H1 (cell line): ENCODE results near the gene BTBD1. TPM values are rescaled to one million over a fixed set of nuclear protein-coding genes. Genes with fewer than 3 reads are reported as not detected.
"Not testable (repeated sequence)": the region's sequence is repeated elsewhere in the genome, so short reads cannot be mapped to it uniquely, and the experiment has no call there.

Experiments
- CTCF ChIA-PET: fragments of 300-600 bp; sonication (Branson Sonifier 250); formaldehyde crosslinking; loops from one replicate; lab custom pipeline; 2021; ENCODE audit not compliant: partially characterized antibody; lab: Charles Lee
- POLR2A ChIA-PET: fragments of 300-600 bp; sonication (Branson Sonifier 250); formaldehyde crosslinking; loops from one replicate; lab custom pipeline; 2021; ENCODE audit warnings: inconsistent platforms; ENCODE audit not compliant: partially characterized antibody; lab: Charles Lee
- DNase-seq, 2 experiments: peaks; one replicate each; pipeline versions ENCODE4 v3.0.0 to v3.0.0-alpha.2; 2010 to 2022; ENCODE audit warnings: low spot score in 2 of 2, low read depth in 1 of 2, mixed read lengths in 1 of 2
- FAIRE-seq: peaks from 2 replicates; lab custom pipeline; 2011; peaks lifted over from hg19 to GRCh38; lab: Jason Lieb, UNC
- H2AFZ ChIP-seq: 2 replicates; pipeline ENCODE4 v1.8.1; 2012; ENCODE audit warnings: low read length, inconsistent platforms
- H2AK5ac ChIP-seq: 2 replicates; pipeline ENCODE4 v1.6.1; 2013; ENCODE audit warnings: low read depth, low read length
- H2BK120ac ChIP-seq: replicated peaks from 2 replicates; pipeline ENCODE3; 2013; ENCODE audit warnings: low read depth, low read length, inconsistent platforms
- H2BK12ac ChIP-seq: 2 replicates; pipeline ENCODE4 v1.6.1; 2013; ENCODE audit warnings: low read depth, low read length
- H2BK15ac ChIP-seq: 2 replicates; pipeline ENCODE4 v1.6.1; 2013; ENCODE audit warnings: low read length
- H2BK20ac ChIP-seq: 2 replicates; pipeline ENCODE4 v1.6.1; 2013; ENCODE audit warnings: low read length
- H2BK5ac ChIP-seq: 2 replicates; pipeline ENCODE4 v1.6.1; 2013; ENCODE audit warnings: low read depth, low read length
- H3K14ac ChIP-seq: 2 replicates; pipeline ENCODE4 v1.6.1; 2013; ENCODE audit warnings: inconsistent platforms; ENCODE audit not compliant: insufficient read length
- H3K18ac ChIP-seq: 2 replicates; pipeline ENCODE4 v1.6.1; 2013; ENCODE audit warnings: low read length; ENCODE audit errors: extremely low read depth
- H3K23ac ChIP-seq: 2 replicates; pipeline ENCODE4 v1.6.1; 2013; ENCODE audit warnings: inconsistent platforms; ENCODE audit not compliant: insufficient read length
- H3K23me2 ChIP-seq: 2 replicates; pipeline ENCODE4 v1.6.1; 2013; ENCODE audit warnings: low read depth, low read length
- H3K27ac ChIP-seq: 2 replicates; pipeline ENCODE4 v1.6.1; 2011; ENCODE audit warnings: low read depth, low read length, inconsistent platforms
- H3K27me3 ChIP-seq, 4 experiments: replicated peaks in 1 of 4; 1 replicate in 1 of 4; 2 replicates in 3 of 4; pipeline versions ENCODE4 v1.6.1 to v1.8.1; 2011 to 2013; ENCODE audit warnings: low read length in 3 of 4, mild to moderate bottlenecking in 3 of 4, inconsistent platforms in 2 of 4, mixed read lengths in 2 of 4, moderate library complexity in 1 of 4; ENCODE audit not compliant: control insufficient read depth in 3 of 4, insufficient read depth in 3 of 4; ENCODE audit errors: extremely low read depth in 1 of 4
- H3K36me3 ChIP-seq, 4 experiments: 2 replicates each; pipeline versions ENCODE4 v1.6.1 to v1.8.1; 2011 to 2013; ENCODE audit warnings: mild to moderate bottlenecking in 4 of 4, low read length in 3 of 4, moderate library complexity in 2 of 4, control low read depth in 1 of 4, inconsistent platforms in 1 of 4; ENCODE audit not compliant: insufficient read depth in 4 of 4, control insufficient read depth in 2 of 4
- H3K4ac ChIP-seq: replicated peaks from 2 replicates; pipeline ENCODE3; 2013; ENCODE audit warnings: low read length, low read depth, mixed read lengths, inconsistent platforms; ENCODE audit not compliant: insufficient read length
- H3K4me1 ChIP-seq, 4 experiments: replicated peaks in 1 of 4; 1 replicate in 1 of 4; 2 replicates in 3 of 4; pipeline versions ENCODE4 v1.6.1 to v1.8.1; 2011 to 2013; ENCODE audit warnings: low read length in 3 of 4, inconsistent platforms in 2 of 4, mixed read lengths in 1 of 4; ENCODE audit not compliant: insufficient read depth in 4 of 4, control insufficient read depth in 3 of 4
- H3K4me2 ChIP-seq, 2 experiments: 2 replicates each; pipeline versions ENCODE4 v1.6.1 to v1.8.1; 2011 to 2013; ENCODE audit warnings: low read depth in 2 of 2, low read length in 2 of 2, control low read depth in 1 of 2, inconsistent platforms in 1 of 2, mild to moderate bottlenecking in 1 of 2; ENCODE audit not compliant: insufficient read depth in 1 of 2
- H3K4me3 ChIP-seq, 4 experiments: fragments of 200-600, 300-600 bp in 1 of 4; sonication (generic), shearing (Covaris generic), sonication (Bioruptor Twin) in 1 of 4; 2 replicates each; pipeline versions ENCODE4 v1.5.1 to v1.8.1; 2011 to 2016; ENCODE audit warnings: low read length in 4 of 4, low read depth in 3 of 4, control low read depth in 2 of 4, inconsistent platforms in 2 of 4, mild to moderate bottlenecking in 2 of 4, mixed read lengths in 1 of 4, moderate library complexity in 1 of 4; ENCODE audit not compliant: insufficient read depth in 2 of 4; ENCODE audit errors: extremely low read depth in 1 of 4
- H3K56ac ChIP-seq: replicated peaks from 2 replicates; pipeline ENCODE3; 2013; ENCODE audit warnings: low read depth, mild to moderate bottlenecking, mixed read lengths, low read length, inconsistent platforms; ENCODE audit not compliant: insufficient read length
- H3K79me1 ChIP-seq: 2 replicates; pipeline ENCODE4 v1.6.1; 2013; ENCODE audit warnings: low read depth, low read length, control low read depth
- H3K79me2 ChIP-seq, 2 experiments: 2 replicates each; pipeline versions ENCODE4 v1.6.1 to v1.8.1; 2012 to 2013; ENCODE audit warnings: low read length in 2 of 2, mild to moderate bottlenecking in 2 of 2, inconsistent platforms in 1 of 2; ENCODE audit not compliant: insufficient read depth in 2 of 2, control insufficient read depth in 1 of 2
- H3K9ac ChIP-seq, 4 experiments: replicated peaks in 1 of 4; 1 replicate in 1 of 4; 2 replicates in 3 of 4; pipeline versions ENCODE4 v1.6.1 to v1.8.1; 2011 to 2013; ENCODE audit warnings: low read depth in 3 of 4, low read length in 3 of 4, control low read depth in 2 of 4, mild to moderate bottlenecking in 2 of 4, moderate library complexity in 2 of 4, inconsistent platforms in 1 of 4; ENCODE audit errors: extremely low read depth in 1 of 4
- H3K9me3 ChIP-seq, 2 experiments: 2 replicates each; pipeline versions ENCODE4 v1.6.1 to v1.8.1; 2012 to 2013; ENCODE audit warnings: mild to moderate bottlenecking in 2 of 2, moderate library complexity in 2 of 2, control low read depth in 1 of 2, inconsistent platforms in 1 of 2, low read depth in 1 of 2, low read length in 1 of 2, mixed read lengths in 1 of 2; ENCODE audit not compliant: insufficient read depth in 2 of 2
- H4K20me1 ChIP-seq, 2 experiments: replicated peaks in 1 of 2; 2 replicates each; pipeline versions ENCODE3 to v1.8.1; 2011 to 2013; ENCODE audit warnings: inconsistent platforms in 2 of 2, low read length in 2 of 2, mild to moderate bottlenecking in 1 of 2; ENCODE audit not compliant: insufficient read depth in 2 of 2, control insufficient read depth in 1 of 2
- H4K5ac ChIP-seq: 2 replicates; pipeline ENCODE4 v1.6.1; 2013; ENCODE audit warnings: low read length, low read depth, mixed read lengths, inconsistent platforms; ENCODE audit not compliant: insufficient read length
- H4K8ac ChIP-seq: 2 replicates; pipeline ENCODE4 v1.8.0; 2013; ENCODE audit warnings: mild to moderate bottlenecking, moderate library complexity, low read length, inconsistent platforms; ENCODE audit not compliant: insufficient read depth; ENCODE audit errors: extremely low read depth
- H4K91ac ChIP-seq: replicated peaks from 2 replicates; pipeline ENCODE3; 2013; ENCODE audit warnings: low read length, mixed read lengths, inconsistent platforms; ENCODE audit not compliant: insufficient read length
- WGBS, 2 experiments: shearing (Covaris generic) in 1 of 2; methylation state at CpG; one replicate each; pipeline versions ENCODE4 v1.1.6 to v1.1.7; 2013 to 2015; ENCODE audit warnings: low lambda C conversion rate in 2 of 2, mixed read lengths in 2 of 2, inconsistent platforms in 1 of 2, low coverage in 1 of 2, missing lambda C conversion rate in 1 of 2; ENCODE audit not compliant: insufficient replicate concordance in 2 of 2, insufficient coverage in 1 of 2, insufficient read length in 1 of 2; ENCODE audit errors: extremely low coverage in 1 of 2, missing lambda C conversion rate in 1 of 2; 5-methylcytosine and 5-hydroxymethylcytosine counted together
- polyA plus RNA-seq, 7 experiments: library from polyadenylated mRNA; depleted of rRNA in 3 of 7; stranded (reverse) in 5 of 7; unstranded in 2 of 7; fragments of >200 nt in 5 of 7; fragments of 200-250 nt in 2 of 7; gene quantifications; 1 replicate in 5 of 7; 2 replicates in 1 of 7; 4 replicates in 1 of 7; pipeline versions ENCODE4 v1.2.1 to v1.2.3, GENCODE V29; 2011 to 2013; ENCODE audit warnings: missing spikeins in 2 of 7, mixed read lengths in 2 of 7
- total RNA-seq: library from RNA; stranded (reverse); fragmentation: NEBNext Ultra II Directional; extraction: Animal tissue kit (Norgen Biotek cat#: 25700); gene quantifications from 2 replicates; pipeline ENCODE4 v1.2.1, GENCODE V29; 2021

The BTBD1 gene
- total and polyA plus RNA-seq, 2 of the 8 experiments (the other 6 are each of a cell fraction or from before 2014, with no cell fraction given): 18.6 to 39.5 TPM

GRCh38 chr15:83091965-83092308, 24.9 kb upstream of the BTBD1 start:
- H3K18ac ChIP-seq, H3K4me3 ChIP-seq, H3K23me2 ChIP-seq, H2AK5ac ChIP-seq, H2BK20ac ChIP-seq, H2BK120ac ChIP-seq, FAIRE-seq, H3K9me3 ChIP-seq, H2AFZ ChIP-seq, H3K4ac ChIP-seq, H3K79me2 ChIP-seq, H3K36me3 ChIP-seq, H3K14ac ChIP-seq, H3K4me2 ChIP-seq, H3K4me1 ChIP-seq, H2BK5ac ChIP-seq, POLR2A ChIA-PET, DNase-seq, H3K56ac ChIP-seq, H3K79me1 ChIP-seq, H3K9ac ChIP-seq, H4K5ac ChIP-seq, H3K23ac ChIP-seq, H4K8ac ChIP-seq, H3K27ac ChIP-seq, H4K20me1 ChIP-seq, H3K27me3 ChIP-seq, H4K91ac ChIP-seq, H2BK12ac ChIP-seq, CTCF ChIA-PET, H2BK15ac ChIP-seq: not testable (repeated sequence)
- WGBS, 2 experiments: 75% methylated on average over 3 of the region's 3 CpGs; no CpG with 5 or more reads in 1 of the 2 experiments
